Esophagus squamous epithelium (tissue), 4 donors: ENCODE data around the gene GPR68.

Source experiments
- POLR2A ChIP-seq, 4 donors: fragments of 450-650 bp; IDR thresholded peaks; one replicate each; pipeline ENCODE4 v1.6.1; 2017; ENCODE audit warnings: antibody characterized with exemption in 4 of 4, mild to moderate bottlenecking in 4 of 4, moderate library complexity in 3 of 4
- TF ChIP-seq, protein P1 (sequence below), 6 experiments: fragments of 450-650 bp in 4 of 6; fragments of 200-600 bp in 2 of 6; sonication (generic) in 2 of 6; IDR thresholded peaks; one replicate each; pipeline ENCODE4 v1.5.1; 2016 to 2019; ENCODE audit warnings: antibody characterized with exemption in 6 of 6, mild to moderate bottlenecking in 4 of 6, moderate library complexity in 4 of 6

DNA sequence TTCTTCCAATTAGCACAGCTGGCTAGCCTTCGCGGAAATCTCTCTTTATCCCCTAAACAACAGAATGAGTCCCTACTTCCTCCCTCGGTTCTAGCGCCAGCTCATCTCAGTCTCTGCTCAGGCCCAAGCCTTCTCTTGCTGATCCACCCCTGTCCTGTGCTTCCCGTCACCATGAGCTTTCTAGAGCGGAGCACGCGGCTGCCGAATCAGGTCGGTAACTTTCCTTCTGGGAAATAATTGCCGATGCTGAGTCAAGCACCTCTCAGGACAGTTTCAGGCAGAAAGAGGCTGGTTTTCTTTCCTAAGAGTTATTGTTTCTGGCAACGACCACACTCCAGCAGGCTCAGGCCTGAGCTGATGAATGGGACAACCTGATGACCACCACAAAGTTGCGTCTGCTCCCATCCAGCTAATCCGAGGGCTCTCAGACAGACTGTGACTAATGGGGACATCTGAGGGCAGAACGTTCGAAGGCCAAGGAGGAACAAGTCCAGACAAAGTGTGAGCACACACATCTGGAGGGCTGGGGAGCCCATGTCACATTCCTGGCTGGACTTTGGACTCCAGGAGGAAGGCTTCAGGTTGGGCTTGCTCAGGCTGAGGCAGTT, 13.6 kb upstream of the GPR68 start:
- TF ChIP-seq, protein P1, sequence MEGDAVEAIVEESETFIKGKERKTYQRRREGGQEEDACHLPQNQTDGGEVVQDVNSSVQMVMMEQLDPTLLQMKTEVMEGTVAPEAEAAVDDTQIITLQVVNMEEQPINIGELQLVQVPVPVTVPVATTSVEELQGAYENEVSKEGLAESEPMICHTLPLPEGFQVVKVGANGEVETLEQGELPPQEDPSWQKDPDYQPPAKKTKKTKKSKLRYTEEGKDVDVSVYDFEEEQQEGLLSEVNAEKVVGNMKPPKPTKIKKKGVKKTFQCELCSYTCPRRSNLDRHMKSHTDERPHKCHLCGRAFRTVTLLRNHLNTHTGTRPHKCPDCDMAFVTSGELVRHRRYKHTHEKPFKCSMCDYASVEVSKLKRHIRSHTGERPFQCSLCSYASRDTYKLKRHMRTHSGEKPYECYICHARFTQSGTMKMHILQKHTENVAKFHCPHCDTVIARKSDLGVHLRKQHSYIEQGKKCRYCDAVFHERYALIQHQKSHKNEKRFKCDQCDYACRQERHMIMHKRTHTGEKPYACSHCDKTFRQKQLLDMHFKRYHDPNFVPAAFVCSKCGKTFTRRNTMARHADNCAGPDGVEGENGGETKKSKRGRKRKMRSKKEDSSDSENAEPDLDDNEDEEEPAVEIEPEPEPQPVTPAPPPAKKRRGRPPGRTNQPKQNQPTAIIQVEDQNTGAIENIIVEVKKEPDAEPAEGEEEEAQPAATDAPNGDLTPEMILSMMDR (IDR thresholded peaks at IDR 0.05): no peak
- no peak for TF ChIP-seq POLR2A (IDR thresholded peaks at IDR 0.05)
